ENCODE measurements around the gene LANCL3.

DNA sequence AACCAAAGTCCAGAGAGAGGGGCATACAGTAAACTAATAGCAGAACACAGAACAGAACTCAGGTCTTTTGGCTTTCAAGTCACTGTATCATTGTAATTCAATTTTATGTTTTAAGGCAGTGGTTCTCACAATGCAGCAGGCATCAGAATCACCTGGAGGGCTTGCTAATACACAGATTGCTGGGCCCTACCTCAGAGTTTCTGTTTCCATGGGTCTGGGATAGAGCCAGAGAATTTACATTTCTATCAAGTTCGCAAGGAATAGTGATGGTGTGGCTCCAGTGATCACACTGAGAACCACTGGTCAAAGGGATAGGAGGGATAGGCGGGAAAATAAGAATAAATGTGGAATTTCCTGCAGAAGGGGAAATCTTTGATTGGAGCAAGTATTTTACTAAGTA is 36.7 kb downstream of the LANCL3 start:
- TF ChIP-seq, protein P1, sequence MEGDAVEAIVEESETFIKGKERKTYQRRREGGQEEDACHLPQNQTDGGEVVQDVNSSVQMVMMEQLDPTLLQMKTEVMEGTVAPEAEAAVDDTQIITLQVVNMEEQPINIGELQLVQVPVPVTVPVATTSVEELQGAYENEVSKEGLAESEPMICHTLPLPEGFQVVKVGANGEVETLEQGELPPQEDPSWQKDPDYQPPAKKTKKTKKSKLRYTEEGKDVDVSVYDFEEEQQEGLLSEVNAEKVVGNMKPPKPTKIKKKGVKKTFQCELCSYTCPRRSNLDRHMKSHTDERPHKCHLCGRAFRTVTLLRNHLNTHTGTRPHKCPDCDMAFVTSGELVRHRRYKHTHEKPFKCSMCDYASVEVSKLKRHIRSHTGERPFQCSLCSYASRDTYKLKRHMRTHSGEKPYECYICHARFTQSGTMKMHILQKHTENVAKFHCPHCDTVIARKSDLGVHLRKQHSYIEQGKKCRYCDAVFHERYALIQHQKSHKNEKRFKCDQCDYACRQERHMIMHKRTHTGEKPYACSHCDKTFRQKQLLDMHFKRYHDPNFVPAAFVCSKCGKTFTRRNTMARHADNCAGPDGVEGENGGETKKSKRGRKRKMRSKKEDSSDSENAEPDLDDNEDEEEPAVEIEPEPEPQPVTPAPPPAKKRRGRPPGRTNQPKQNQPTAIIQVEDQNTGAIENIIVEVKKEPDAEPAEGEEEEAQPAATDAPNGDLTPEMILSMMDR (conservative IDR thresholded peaks at IDR 0.05) = no peak
- TF ChIP-seq EZH2 (IDR thresholded peaks at IDR 0.05; ENCODE audit: low read depth) = no peak
